ENCODE measurements around the gene ME3.
A peak's percentile ranks its signal among the peaks of the same experiment; 100 is the strongest.
"Not testable (repeated sequence)": the region's sequence is repeated elsewhere in the genome, so short reads cannot be mapped to it uniquely, and the experiment has no call there.

Gene ME3

DNA sequence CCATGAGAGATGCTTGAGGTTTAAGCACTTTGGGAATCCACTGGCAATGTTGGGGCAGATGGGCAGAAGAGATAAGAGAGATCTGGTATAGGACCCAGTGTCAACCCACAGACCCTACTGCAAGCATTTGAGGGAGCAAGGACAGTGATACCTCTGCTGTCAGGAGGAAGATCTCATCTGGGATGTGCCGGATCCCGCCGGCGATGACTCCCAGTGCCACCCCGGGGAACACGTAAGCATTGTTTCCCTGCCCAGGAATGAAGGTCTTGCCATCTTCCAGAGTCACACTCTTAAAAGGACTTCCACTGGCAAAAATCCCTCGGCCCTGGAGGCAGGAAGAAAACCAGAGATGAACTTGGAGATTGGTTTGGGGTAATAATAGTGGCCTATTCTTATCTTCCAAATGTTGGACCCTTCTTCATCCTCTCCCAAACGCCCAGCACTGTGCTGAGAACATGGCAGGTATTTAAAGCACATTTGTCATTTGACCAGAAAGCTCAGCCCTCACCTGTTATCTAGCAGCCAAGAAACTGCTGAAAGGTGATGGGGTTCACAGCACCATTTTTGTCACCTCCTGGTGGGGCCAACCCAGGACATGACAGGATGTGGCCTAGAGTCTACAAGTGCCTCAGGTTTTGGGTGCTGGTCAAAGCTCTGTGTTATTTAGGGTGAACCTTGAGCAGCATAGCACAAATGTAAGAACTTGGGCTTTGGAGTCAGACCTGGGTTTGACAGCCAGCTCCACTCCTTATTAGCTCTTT, 226.1 kb downstream of the ME3 start:
- Histone ChIP-seq H3K36me3 (ENCODE audit: control insufficient read depth, insufficient read depth, low read length) (peaks cover 2% of the 10 kb centered on the region), H3K27ac (ENCODE audit: low read depth, low read length, severe bottlenecking) (no peak overlapping the region), H3K4me3 (ENCODE audit: extremely low read depth, insufficient read depth, low read length, poor library complexity, severe bottlenecking) (no peak overlapping the region), H3K4me1 (ENCODE audit: control insufficient read depth, insufficient read depth, low read length, poor library complexity, severe bottlenecking) (peaks cover 7% of the 10 kb centered on the region), H3K9me3 (ENCODE audit: control insufficient read depth, low read length) (no peaks in the 10 kb centered on the region)
- WGBS, 2 experiments (ENCODE audit: insufficient coverage in 2 of 2), result 92 to 98% methylated on average over 6 to 7 of the region's 8 CpGs

DNA sequence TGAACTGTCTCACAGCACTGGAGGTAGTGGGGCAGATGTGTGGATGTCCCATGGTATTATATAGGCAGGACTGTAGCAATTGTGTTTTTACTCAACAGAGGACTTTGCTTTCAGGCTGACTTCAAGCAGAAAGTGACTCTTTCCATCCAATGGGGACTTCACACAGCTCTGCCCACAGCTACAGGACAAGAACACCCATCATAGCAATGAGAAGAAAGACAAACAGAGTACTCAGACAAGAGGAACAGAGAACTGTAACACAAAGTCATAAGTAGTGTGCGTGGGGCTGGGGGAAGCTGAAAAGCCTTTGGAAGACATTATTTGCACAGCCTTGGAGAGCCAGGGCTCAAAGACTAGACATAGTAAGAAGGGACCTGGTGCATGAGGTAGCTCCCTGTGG, 227.4 kb downstream of the ME3 start:
- no peak overlapping the region for H3K4me3 ChIP-seq (ENCODE audit: extremely low read depth, insufficient read depth, low read length, poor library complexity, severe bottlenecking)
- WGBS, 2 experiments (ENCODE audit: insufficient coverage in 2 of 2), result 80 to 100% methylated on average over 1 of the region's 1 CpG
- no peak overlapping the region for H3K27ac ChIP-seq (ENCODE audit: low read depth, low read length, severe bottlenecking)
- peaks cover 17% of the 10 kb centered on the region for H3K4me1 ChIP-seq (ENCODE audit: control insufficient read depth, insufficient read depth, low read length, poor library complexity, severe bottlenecking)
- no peaks in the 10 kb centered on the region for H3K9me3 ChIP-seq (ENCODE audit: control insufficient read depth, low read length)
- peaks cover 2% of the 10 kb centered on the region for H3K36me3 ChIP-seq (ENCODE audit: control insufficient read depth, insufficient read depth, low read length)

DNA sequence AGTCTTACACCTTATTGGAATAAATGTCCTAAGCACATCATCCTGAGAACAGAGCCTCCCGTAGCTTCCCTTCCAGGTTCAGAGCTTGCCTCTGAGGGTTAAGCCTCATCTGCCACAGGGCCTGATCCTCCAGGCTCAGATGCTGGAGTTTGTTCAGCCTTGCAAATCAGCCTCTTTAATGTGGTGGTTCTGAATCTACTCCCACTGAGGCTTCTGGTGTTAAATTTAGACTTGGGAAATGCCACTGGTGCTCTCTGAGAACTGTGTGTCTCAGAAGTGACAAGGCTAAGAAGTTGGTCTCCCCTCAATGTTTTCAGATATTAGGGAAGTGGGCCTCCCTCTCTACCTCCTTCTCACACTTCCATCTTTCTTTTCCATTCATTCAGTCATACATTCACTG, 229.0 kb downstream of the ME3 start:
- H3K4me3 ChIP-seq (ENCODE audit: extremely low read depth, insufficient read depth, low read length, poor library complexity, severe bottlenecking), result no peak overlapping the region
- no peak overlapping the region for H3K27ac ChIP-seq (ENCODE audit: low read depth, low read length, severe bottlenecking)
- no peaks in the 10 kb centered on the region for H3K9me3 ChIP-seq (ENCODE audit: control insufficient read depth, low read length)
- peaks cover 2% of the 10 kb centered on the region for H3K36me3 ChIP-seq (ENCODE audit: control insufficient read depth, insufficient read depth, low read length)
- WGBS, 2 experiments (ENCODE audit: insufficient coverage in 2 of 2), result 0% methylated on average over 1 of the region's 1 CpG
- H3K4me1 ChIP-seq (ENCODE audit: control insufficient read depth, insufficient read depth, low read length, poor library complexity, severe bottlenecking), result peaks cover 22% of the 10 kb centered on the region

DNA sequence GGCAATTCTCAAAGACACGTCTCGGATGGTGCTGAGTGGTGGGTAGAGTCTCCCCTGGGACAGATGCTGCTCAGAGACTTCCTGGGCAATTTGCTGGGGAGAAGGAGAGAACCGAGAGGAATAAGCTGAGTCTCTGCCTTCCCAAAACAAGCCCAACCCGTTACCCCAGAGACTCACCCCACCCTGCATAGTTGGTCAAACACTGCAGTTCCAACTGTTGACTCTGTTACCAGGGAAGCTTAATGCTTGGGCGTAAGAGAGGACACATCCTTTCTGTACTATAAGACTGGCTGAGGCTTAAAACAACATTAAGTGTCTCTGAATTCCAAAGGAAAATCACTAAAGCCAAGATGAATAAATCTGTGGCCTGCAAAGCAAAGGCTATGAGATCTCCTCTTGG, 229.6 kb downstream of the ME3 start:
- Histone ChIP-seq H3K36me3 (ENCODE audit: control insufficient read depth, insufficient read depth, low read length) (peaks cover 2% of the 10 kb centered on the region), H3K9me3 (ENCODE audit: control insufficient read depth, low read length) (no peaks in the 10 kb centered on the region), H3K4me3 (ENCODE audit: extremely low read depth, insufficient read depth, low read length, poor library complexity, severe bottlenecking) (no peak overlapping the region), H3K4me1 (ENCODE audit: control insufficient read depth, insufficient read depth, low read length, poor library complexity, severe bottlenecking) (peaks cover 22% of the 10 kb centered on the region), H3K27ac (ENCODE audit: low read depth, low read length, severe bottlenecking) (no peak overlapping the region)
- 83 to 100% methylated on average over 2 to 5 of the region's 5 CpGs for WGBS, 2 experiments (ENCODE audit: insufficient coverage in 2 of 2)

DNA sequence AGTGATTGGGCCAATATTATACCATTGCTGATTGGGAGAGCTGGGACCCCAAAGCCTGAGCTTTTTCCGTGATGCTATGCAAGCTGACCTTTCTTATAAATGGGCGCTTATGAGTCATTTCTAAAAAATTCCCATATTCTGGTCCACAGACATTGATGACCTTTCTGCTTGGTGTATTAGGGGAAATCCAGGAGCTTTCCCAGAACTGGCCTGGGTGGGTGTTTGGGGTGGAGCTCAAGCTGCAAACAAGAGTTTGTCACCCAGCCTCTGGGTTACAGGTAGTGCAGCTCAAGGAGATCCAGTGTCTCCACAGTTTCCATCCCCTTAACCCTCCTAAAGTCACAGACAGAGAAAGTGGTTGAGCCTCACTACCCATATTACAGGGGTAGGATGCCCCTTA, 230.0 kb downstream of the ME3 start:
- H3K9me3 ChIP-seq (ENCODE audit: control insufficient read depth, low read length), result no peaks in the 10 kb centered on the region
- peaks cover 22% of the 10 kb centered on the region for H3K4me1 ChIP-seq (ENCODE audit: control insufficient read depth, insufficient read depth, low read length, poor library complexity, severe bottlenecking)
- WGBS, 2 experiments (ENCODE audit: insufficient coverage in 2 of 2), result 100% methylated on average over 1 of the region's 2 CpGs; no CpG with 5 or more reads in 1 of the 2 experiments
- H3K4me3 ChIP-seq (ENCODE audit: extremely low read depth, insufficient read depth, low read length, poor library complexity, severe bottlenecking), result no peak overlapping the region
- peaks cover 2% of the 10 kb centered on the region for H3K36me3 ChIP-seq (ENCODE audit: control insufficient read depth, insufficient read depth, low read length)
- no peak overlapping the region for H3K27ac ChIP-seq (ENCODE audit: low read depth, low read length, severe bottlenecking)

DNA sequence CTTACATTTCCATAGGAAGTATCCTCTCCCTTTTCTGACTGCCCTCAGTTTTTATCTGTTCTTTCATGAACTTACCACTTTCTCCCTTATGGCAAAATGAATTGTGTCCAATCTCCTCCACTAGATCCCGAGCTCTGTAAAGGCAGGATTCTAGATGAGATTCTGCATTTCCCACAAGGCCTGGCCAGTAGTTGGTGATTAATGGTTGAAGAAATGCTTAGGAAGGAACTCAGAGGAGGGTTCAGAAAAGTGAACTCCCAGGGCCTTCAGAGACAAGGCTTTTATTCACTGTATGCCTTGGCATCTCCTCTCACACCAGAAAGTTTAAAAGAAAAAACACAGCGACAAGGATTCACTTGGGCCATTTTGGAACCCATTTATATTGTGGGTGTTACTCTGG, 231.6 kb downstream of the ME3 start:
- Histone ChIP-seq H3K4me1 (ENCODE audit: control insufficient read depth, insufficient read depth, low read length, poor library complexity, severe bottlenecking) (peaks cover 22% of the 10 kb centered on the region), H3K36me3 (ENCODE audit: control insufficient read depth, insufficient read depth, low read length) (no peaks in the 10 kb centered on the region), H3K4me3 (ENCODE audit: extremely low read depth, insufficient read depth, low read length, poor library complexity, severe bottlenecking) (no peak overlapping the region), H3K27ac (ENCODE audit: low read depth, low read length, severe bottlenecking) (peak overlapping the region; percentile 17), H3K9me3 (ENCODE audit: control insufficient read depth, low read length) (no peaks in the 10 kb centered on the region)
- 90% methylated on average over 2 of the region's 2 CpGs; no CpG with 5 or more reads in 1 of the 2 experiments for WGBS, 2 experiments (ENCODE audit: insufficient coverage in 2 of 2)

DNA sequence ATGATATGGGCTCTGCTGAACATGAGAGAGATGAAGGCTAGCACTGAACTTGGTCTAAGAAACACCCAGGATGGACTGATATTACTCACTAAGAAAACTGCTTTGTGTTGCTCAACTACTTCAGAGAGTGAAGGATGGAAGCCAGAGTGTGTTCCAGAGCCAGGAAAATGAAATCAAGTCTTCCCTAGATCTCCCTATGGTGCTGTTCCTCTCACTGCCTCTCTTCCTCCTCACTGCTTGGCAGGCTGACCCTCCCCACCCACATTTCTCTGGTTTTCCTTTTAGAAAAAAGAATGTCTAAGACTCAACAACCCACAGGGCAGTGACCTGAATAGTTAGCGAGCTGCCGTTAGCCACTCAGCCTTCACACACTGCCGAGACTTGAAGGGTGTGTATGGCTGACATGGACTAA, 232.1 kb downstream of the ME3 start:
- 80 to 89% methylated on average over 1 to 3 of the region's 3 CpGs for WGBS, 2 experiments (ENCODE audit: insufficient coverage in 2 of 2)
- Histone ChIP-seq H3K4me1 (ENCODE audit: control insufficient read depth, insufficient read depth, low read length, poor library complexity, severe bottlenecking) (peaks cover 22% of the 10 kb centered on the region), H3K4me3 (ENCODE audit: extremely low read depth, insufficient read depth, low read length, poor library complexity, severe bottlenecking) (no peak overlapping the region)

DNA sequence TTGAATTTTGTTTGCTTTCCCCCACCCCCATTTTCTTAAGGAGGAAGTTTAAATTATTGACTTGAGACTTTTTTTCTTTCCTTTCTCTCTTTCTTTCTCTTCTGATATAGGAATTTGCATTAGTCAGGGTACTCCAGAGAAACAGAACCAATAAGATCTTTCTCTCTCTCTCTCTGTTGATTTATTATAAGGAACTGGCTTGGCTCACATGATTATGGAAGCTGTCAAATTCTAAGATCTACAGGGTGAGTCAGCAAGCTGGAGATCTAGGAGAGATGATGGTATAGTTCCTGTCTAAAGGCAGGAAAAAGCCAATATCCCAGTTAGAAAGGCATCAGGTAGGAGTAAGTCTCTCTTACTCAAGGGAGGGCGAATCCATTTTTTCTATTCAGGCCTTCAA, 233.7 kb downstream of the ME3 start:
- no peaks in the 10 kb centered on the region for H3K36me3 ChIP-seq (ENCODE audit: control insufficient read depth, insufficient read depth, low read length)
- H3K4me1 ChIP-seq (ENCODE audit: control insufficient read depth, insufficient read depth, low read length, poor library complexity, severe bottlenecking), result peaks cover 22% of the 10 kb centered on the region
- H3K27ac ChIP-seq (ENCODE audit: low read depth, low read length, severe bottlenecking), result peak overlapping the region; percentile 20
- no peaks in the 10 kb centered on the region for H3K9me3 ChIP-seq (ENCODE audit: control insufficient read depth, low read length)
- WGBS, 2 experiments (ENCODE audit: insufficient coverage in 2 of 2), result 100% methylated on average over 1 of the region's 1 CpG; no CpG with 5 or more reads in 1 of the 2 experiments
- no peak overlapping the region for H3K4me3 ChIP-seq (ENCODE audit: extremely low read depth, insufficient read depth, low read length, poor library complexity, severe bottlenecking)

More for the DNA sequence above, 232.1 kb downstream of the ME3 start:
- Histone ChIP-seq H3K9me3 (ENCODE audit: control insufficient read depth, low read length) (no peaks in the 10 kb centered on the region), H3K36me3 (ENCODE audit: control insufficient read depth, insufficient read depth, low read length) (no peaks in the 10 kb centered on the region), H3K27ac (ENCODE audit: low read depth, low read length, severe bottlenecking) (peak overlapping the region; percentile 17)

DNA sequence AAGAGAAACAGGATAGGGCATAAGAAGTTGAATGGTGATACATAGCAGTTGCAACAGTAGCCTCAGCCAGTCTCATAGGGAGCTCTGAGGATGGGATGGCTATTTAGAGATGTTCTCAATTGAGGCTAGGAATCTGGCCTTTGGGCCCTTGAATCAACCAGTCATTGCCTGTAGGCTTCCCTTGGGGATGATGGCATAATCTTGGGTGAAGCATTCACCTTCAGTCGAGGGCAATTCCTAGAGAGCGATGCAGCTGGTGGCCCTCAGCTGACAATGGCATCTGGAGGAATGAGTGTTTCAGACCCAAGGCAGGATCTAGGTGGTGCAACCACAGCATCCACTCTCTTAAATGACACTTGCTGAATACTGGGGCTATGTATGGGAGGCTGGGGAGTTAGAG, 236.7 kb downstream of the ME3 start:
- Histone ChIP-seq H3K4me1 (ENCODE audit: control insufficient read depth, insufficient read depth, low read length, poor library complexity, severe bottlenecking) (peaks cover 13% of the 10 kb centered on the region), H3K27ac (ENCODE audit: low read depth, low read length, severe bottlenecking) (no peak overlapping the region), H3K36me3 (ENCODE audit: control insufficient read depth, insufficient read depth, low read length) (no peaks in the 10 kb centered on the region), H3K4me3 (ENCODE audit: extremely low read depth, insufficient read depth, low read length, poor library complexity, severe bottlenecking) (no peak overlapping the region), H3K9me3 (ENCODE audit: control insufficient read depth, low read length) (peaks cover 3% of the 10 kb centered on the region)
- 94 to 100% methylated on average over 2 of the region's 2 CpGs for WGBS, 2 experiments (ENCODE audit: insufficient coverage in 2 of 2)

DNA sequence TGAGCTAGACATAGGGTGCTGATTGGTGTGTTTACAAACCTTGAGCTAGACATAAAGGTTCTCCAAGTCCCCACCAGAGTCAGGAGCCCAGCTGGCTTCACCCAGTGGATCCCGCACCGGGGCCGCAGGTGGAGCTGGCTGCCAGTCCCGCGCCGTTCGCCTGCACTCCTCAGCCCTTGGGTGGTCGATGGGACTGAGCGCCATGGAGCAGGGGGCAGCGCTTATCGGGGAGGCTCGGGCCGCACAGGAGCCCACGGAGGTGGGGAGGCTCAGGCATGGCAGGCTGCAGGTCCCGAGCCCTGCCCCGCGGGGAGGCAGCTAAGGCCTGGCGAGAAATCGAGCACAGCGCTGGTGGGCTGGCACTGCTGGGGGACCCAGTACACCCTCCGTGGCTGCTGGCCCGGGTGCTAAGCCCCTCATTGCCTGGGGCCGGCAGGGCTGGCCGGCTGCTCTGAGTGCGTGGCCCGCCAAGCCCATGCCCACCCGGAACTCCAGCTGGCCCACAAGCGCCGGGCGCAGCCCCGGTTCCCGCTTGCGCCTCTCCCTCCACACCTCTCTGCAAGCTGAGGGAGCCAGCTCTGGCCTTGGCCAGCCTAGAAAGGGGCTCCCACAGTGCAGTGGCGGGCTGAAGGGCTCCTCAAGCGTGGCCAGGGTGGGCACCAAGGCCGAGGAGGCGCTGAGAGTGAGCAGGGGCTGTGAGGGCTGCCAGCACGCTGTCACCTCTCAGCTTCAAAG, 238.9 kb downstream of the ME3 start:
- H3K36me3 ChIP-seq (ENCODE audit: control insufficient read depth, insufficient read depth, low read length); H3K9me3 ChIP-seq (ENCODE audit: control insufficient read depth, low read length); H3K27ac ChIP-seq (ENCODE audit: low read depth, low read length, severe bottlenecking); H3K4me1 ChIP-seq (ENCODE audit: control insufficient read depth, insufficient read depth, low read length, poor library complexity, severe bottlenecking); H3K4me3 ChIP-seq (ENCODE audit: extremely low read depth, insufficient read depth, low read length, poor library complexity, severe bottlenecking): not testable (repeated sequence)
- WGBS, 2 experiments (ENCODE audit: insufficient coverage in 2 of 2), result 95 to 98% methylated on average over 14 to 31 of the region's 38 CpGs

DNA sequence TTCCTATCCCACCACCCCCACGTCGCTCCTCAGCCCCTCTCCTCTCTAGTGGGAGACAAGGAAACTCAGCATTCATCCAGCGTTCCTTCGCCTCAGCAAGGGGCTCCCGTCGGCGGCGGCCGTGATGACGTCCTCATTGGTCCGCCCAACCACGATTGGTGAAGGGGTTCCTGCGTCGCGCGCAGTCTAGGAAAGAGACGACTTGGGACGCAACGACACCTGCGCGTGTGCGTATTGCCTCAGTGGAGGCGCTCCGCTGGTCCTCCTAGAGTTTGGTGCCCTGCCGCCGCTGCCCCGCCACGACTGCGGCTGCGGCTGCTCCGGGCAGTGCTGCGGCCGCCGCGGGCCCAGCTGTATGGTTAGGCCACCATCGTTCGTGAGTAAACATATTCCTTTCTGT, 241.2 kb downstream of the ME3 start:
- H3K4me3 ChIP-seq (ENCODE audit: extremely low read depth, insufficient read depth, low read length, poor library complexity, severe bottlenecking), result no peak overlapping the region
- no peaks in the 10 kb centered on the region for H3K4me1 ChIP-seq (ENCODE audit: control insufficient read depth, insufficient read depth, low read length, poor library complexity, severe bottlenecking)
- 92 to 96% methylated on average over 29 to 37 of the region's 37 CpGs for WGBS, 2 experiments (ENCODE audit: insufficient coverage in 2 of 2)
- H3K27ac ChIP-seq (ENCODE audit: low read depth, low read length, severe bottlenecking), result no peak overlapping the region
- H3K36me3 ChIP-seq (ENCODE audit: control insufficient read depth, insufficient read depth, low read length), result no peaks in the 10 kb centered on the region
- peaks cover 10% of the 10 kb centered on the region for H3K9me3 ChIP-seq (ENCODE audit: control insufficient read depth, low read length)

Data from mesodermal cell (in vitro differentiated cells).